Naive B cell (primary cell): ENCODE results near the gene TTLL5. TPM values are rescaled to one million over a fixed set of nuclear protein-coding genes. Genes with fewer than 3 reads are reported as not detected.

ENCODE experiments used
- ATAC-seq, 2 donors: fragments of 150-1000 bp; cut with Tn5 transposase; 2 replicates each; pipeline ENCODE4 v1.10.0; 2021; ENCODE audit warnings: low read depth in 2 of 2, mild to moderate bottlenecking in 2 of 2, moderate library complexity in 2 of 2
- DNase-seq: peaks from one replicate; pipeline ENCODE4 v3.0.0; 2022
- H3K27ac Mint-ChIP-seq, 6 donors: one replicate each; pipeline ENCODE4 v1.8.0; 2020 to 2022; ENCODE audit warnings: mild to moderate bottlenecking in 6 of 6, mixed read lengths in 6 of 6, moderate library complexity in 5 of 6, inconsistent platforms in 2 of 6
- H3K27me3 Mint-ChIP-seq, 3 donors: one replicate each; pipeline ENCODE4 v1.8.0; 2021 to 2022; ENCODE audit warnings: mixed read lengths in 3 of 3, mild to moderate bottlenecking in 1 of 3
- H3K36me3 Mint-ChIP-seq, 2 donors: one replicate each; pipeline ENCODE4 v1.8.0; 2020 to 2022; ENCODE audit warnings: mixed read lengths in 2 of 2, inconsistent platforms in 1 of 2, mild to moderate bottlenecking in 1 of 2
- H3K4me1 Mint-ChIP-seq, 3 donors: one replicate each; pipeline ENCODE4 v1.8.0; 2020 to 2022; ENCODE audit warnings: mixed read lengths in 3 of 3, inconsistent platforms in 1 of 3, mild to moderate bottlenecking in 1 of 3, moderate library complexity in 1 of 3
- H3K4me3 Mint-ChIP-seq, 8 donors: one replicate each; pipeline ENCODE4 v1.8.0; 2020 to 2022; ENCODE audit warnings: mild to moderate bottlenecking in 8 of 8, mixed read lengths in 8 of 8, moderate library complexity in 8 of 8, inconsistent platforms in 2 of 8
- H3K9me3 Mint-ChIP-seq, 7 donors: one replicate each; pipeline ENCODE4 v1.8.0; 2020 to 2022; ENCODE audit warnings: mixed read lengths in 7 of 7, mild to moderate bottlenecking in 5 of 7, inconsistent platforms in 2 of 7, moderate library complexity in 1 of 7
- polyA plus RNA-seq, 6 donors: library from polyadenylated mRNA; unstranded; fragments of 300-500 nt; fragmentation: Illumina TruSeq; gene quantifications; one replicate each; pipeline ENCODE4 v1.2.3, GENCODE V29; 2021; ENCODE audit warnings: low read depth in 6 of 6

The TTLL5 gene
- polyA plus RNA-seq, 6 donors from 2014 or later, result 3.8 to 15.9 (median 9.1) TPM

DNA sequence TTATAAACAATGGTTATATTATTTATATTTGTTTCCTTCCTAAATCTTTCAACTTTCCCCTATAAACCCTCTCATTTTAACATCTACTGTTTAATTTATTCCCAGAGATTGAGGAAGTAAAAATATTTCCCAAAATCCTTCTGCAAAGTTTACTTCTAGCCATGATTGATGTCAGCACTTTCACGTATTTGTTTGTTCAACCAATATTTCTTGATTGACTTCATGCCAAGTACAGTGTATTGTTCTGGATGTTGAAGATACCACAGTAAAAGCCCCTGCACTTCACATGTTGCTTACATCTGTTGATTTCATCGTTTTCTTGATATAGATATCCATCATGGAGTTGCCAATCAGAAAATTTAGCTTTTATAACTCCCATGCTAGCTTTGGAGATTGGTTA is 81.8 kb downstream of the TTLL5 start:
- DNase-seq, result no peak
- no peaks in the 10 kb centered on the region for H3K4me1 Mint-ChIP-seq
- ATAC-seq, result no peak
- peaks cover 5 to 15% (median 8%) of the 10 kb centered on the region in 7 donors for H3K9me3 Mint-ChIP-seq
- H3K36me3 Mint-ChIP-seq, result peaks cover 37 to 43% of the 10 kb centered on the region in 2 donors
- H3K4me3 Mint-ChIP-seq, result no peak overlapping the region
- no peaks in the 10 kb centered on the region for H3K27me3 Mint-ChIP-seq
- H3K27ac Mint-ChIP-seq, result no peak overlapping the region

DNA sequence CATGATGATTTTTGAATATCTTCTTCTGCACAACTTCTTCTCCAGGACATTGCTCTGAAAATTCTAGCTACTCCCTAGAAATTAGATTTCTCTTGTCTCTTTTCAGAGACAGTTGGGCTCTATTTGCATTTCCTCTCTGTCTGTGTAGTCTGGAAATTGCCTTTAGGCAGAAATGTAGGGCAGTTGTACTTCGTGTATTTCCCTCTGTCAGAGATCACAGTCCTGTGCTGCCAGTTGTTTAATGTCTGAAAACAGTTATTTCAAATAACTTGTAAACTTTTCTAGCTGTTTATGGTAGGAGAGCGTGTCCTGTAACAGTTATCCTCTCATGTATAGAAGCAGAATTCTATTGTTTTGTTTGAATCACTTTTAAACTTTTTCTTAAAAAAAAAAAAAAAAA is 86.9 kb downstream of the TTLL5 start:
- DNase-seq, result no peak
- no peak for ATAC-seq
- Mint-ChIP-seq H3K27me3 (no peaks in the 10 kb centered on the region), H3K36me3 (peaks cover 56 to 59% of the 10 kb centered on the region in 2 donors), H3K4me3 (no peak overlapping the region), H3K4me1 (no peaks in the 10 kb centered on the region), H3K27ac (no peak overlapping the region), H3K9me3 (peaks cover 5 to 17% (median 9%) of the 10 kb centered on the region in 7 donors)

DNA sequence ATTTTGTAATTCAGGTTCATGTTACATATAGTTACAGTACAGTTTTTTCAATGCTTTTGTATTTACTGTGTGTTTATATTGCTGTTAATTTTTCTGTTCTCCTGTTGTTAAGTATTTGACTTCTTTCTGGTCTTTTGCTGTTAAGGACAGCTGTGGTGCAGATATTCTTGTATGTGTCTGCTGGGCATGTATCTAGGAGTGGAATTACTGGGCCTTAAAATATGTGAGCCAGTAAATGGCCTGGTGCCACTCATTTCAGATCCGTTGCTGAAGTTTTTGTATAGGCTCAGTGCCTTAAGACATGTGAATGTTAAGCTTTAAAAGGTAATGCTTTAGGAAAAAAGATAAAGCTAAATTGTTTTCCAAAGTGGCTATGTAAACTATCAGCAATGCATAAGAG is 87.3 kb downstream of the TTLL5 start:
- H3K4me1 Mint-ChIP-seq, result no peaks in the 10 kb centered on the region
- ATAC-seq, result no peak
- H3K36me3 Mint-ChIP-seq, result peaks cover 59 to 60% of the 10 kb centered on the region in 2 donors

DNA sequence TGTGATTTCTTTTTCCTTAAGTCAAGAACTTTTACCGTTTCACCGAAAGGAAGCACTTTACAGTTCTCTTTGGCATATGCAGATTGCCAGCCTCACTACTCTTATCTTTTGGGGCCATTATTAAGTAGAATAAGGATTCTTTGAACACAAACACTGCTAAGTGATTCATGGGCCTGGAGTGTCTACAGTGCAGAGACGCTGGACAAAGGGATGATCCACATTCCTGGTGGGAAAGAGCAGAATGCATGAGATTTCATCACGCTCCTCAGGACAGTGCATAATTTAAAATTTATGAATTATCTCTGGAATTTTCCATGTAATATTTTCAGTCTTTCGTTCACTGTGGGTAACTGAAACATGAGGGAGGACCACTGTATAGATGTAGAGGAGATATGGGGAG is 90.2 kb downstream of the TTLL5 start:
- Mint-ChIP-seq H3K27ac (no peak overlapping the region), H3K36me3 (peaks cover 40 to 48% of the 10 kb centered on the region in 2 donors)

More for the DNA sequence above, 87.3 kb downstream of the TTLL5 start:
- no peak overlapping the region for H3K27ac Mint-ChIP-seq
- H3K4me3 Mint-ChIP-seq, result no peak overlapping the region
- H3K9me3 Mint-ChIP-seq, result peaks cover 5 to 17% (median 9%) of the 10 kb centered on the region in 7 donors
- H3K27me3 Mint-ChIP-seq, result no peaks in the 10 kb centered on the region
- no peak for DNase-seq

GRCh38 chr14:75752086-75752485 is 91.0 kb downstream of the TTLL5 start:
- no peak for DNase-seq
- Mint-ChIP-seq H3K9me3 (peaks cover 1 to 11% (median 7%) of the 10 kb centered on the region in 7 donors), H3K36me3 (peaks cover 33 to 41% of the 10 kb centered on the region in 2 donors), H3K4me3 (no peak overlapping the region), H3K4me1 (peaks cover 0 to 6% (median 0%) of the 10 kb centered on the region in 3 donors), H3K27me3 (no peaks in the 10 kb centered on the region), H3K27ac (peak overlapping the region in 1 of 6 donors; percentile 38)
- no peak for ATAC-seq

More for the DNA sequence above, 90.2 kb downstream of the TTLL5 start:
- Mint-ChIP-seq H3K4me3 (no peak overlapping the region), H3K9me3 (peaks cover 5 to 17% (median 9%) of the 10 kb centered on the region in 7 donors), H3K27me3 (no peaks in the 10 kb centered on the region), H3K4me1 (no peaks in the 10 kb centered on the region)
- ATAC-seq (no peak), DNase-seq (no peak)

- Mint-ChIP-seq H3K27me3 (no peaks in the 10 kb centered on the region), H3K36me3 (peaks cover 23 to 39% of the 10 kb centered on the region in 2 donors), H3K27ac (no peak overlapping the region), H3K4me1 (peaks cover 0 to 15% (median 6%) of the 10 kb centered on the region in 3 donors), H3K9me3 (peaks cover 0 to 2% (median 0%) of the 10 kb centered on the region in 7 donors), H3K4me3 (no peak overlapping the region)
- DNase-seq, result no peak
- no peak for ATAC-seq
Measured at GRCh38 chr14:75752907-75753594, 92.0 kb downstream of the TTLL5 start.

- H3K4me1 Mint-ChIP-seq, result peaks cover 0 to 15% (median 6%) of the 10 kb centered on the region in 3 donors
- DNase-seq (no peak), ATAC-seq (no peak)
- no peak overlapping the region for H3K27ac Mint-ChIP-seq
- peaks cover 17 to 34% of the 10 kb centered on the region in 2 donors for H3K36me3 Mint-ChIP-seq
- H3K27me3 Mint-ChIP-seq, result no peaks in the 10 kb centered on the region
- no peak overlapping the region for H3K4me3 Mint-ChIP-seq
- H3K9me3 Mint-ChIP-seq, result no peaks in the 10 kb centered on the region
Measured at GRCh38 chr14:75753696-75754095, 92.7 kb downstream of the TTLL5 start.

DNA sequence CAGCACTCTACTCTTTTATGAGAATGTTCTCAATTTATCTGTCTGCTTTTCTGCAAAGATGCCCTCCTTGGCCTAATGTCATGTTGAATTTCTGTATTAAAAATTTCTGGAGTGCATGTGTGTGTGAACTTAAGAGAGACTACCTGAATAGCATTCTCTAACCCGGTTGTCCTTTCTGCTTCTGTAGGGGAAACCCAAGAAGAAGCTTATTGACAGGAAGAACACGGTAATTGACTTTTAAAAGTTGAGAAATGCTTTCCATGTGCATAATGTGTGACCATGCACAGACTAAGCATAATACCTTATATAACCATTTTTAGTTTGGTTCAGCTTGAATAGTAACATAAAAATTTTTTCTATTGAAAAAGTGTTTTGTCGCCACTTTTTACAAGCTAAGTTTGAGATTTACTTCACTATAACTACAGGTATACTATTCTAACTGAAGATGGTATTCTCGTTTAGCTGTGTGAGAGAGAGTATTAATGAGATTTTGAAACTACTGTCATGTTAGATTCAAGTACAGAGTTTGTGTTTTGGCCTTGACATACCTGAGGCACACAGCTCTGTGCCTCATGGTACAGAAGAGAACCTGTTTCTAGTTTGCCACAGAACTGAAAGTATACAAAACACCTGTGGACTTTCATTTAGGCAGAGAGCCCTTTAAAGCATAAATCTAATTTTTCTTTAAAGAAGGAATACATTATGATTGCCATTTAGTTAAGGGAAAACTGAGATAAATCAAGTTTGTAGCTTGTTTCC is 96.8 kb downstream of the TTLL5 start:
- Mint-ChIP-seq H3K9me3 (no peaks in the 10 kb centered on the region), H3K27me3 (no peaks in the 10 kb centered on the region), H3K36me3 (peaks cover 9 to 26% of the 10 kb centered on the region in 2 donors), H3K4me1 (peaks cover 0 to 15% (median 6%) of the 10 kb centered on the region in 3 donors), H3K27ac (peak overlapping the region in 1 of 6 donors; percentile 89), H3K4me3 (peak overlapping the region in 4 of 8 donors; percentile 8 to 49 (median 20))
- ATAC-seq, result peak in 1 of 2 donors; percentile 37
- peak; percentile 1 for DNase-seq

DNA sequence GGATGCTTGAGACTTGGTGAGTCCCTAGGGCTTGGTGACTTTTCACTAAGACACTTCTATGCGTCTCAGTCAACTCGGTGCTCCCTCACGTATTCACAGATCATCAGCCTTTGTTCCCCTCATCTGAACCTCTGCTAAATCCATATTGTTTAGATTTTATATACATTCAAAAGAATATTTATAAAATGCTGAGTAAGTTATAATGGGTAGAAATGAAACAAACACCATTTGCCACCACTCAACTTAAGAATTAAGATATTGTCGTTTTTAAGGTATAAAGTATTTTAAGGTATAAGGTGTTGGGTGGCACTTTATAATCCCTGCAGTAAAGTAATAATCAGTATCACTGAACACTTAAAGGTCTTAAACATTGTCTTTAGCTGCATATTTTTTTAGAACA is 103.0 kb downstream of the TTLL5 start:
- H3K9me3 Mint-ChIP-seq, result no peaks in the 10 kb centered on the region

GRCh38 chr14:75769047-75769685 is 108.1 kb downstream of the TTLL5 start:
- DNase-seq (no peak), ATAC-seq (no peak)
- Mint-ChIP-seq H3K27me3 (no peaks in the 10 kb centered on the region), H3K27ac (no peak overlapping the region), H3K36me3 (peaks cover under 1 to 2% of the 10 kb centered on the region in 2 donors), H3K4me1 (no peaks in the 10 kb centered on the region), H3K9me3 (no peaks in the 10 kb centered on the region), H3K4me3 (no peak overlapping the region)

More for the DNA sequence above, 103.0 kb downstream of the TTLL5 start:
- DNase-seq (no peak), ATAC-seq (no peak)
- no peak overlapping the region for H3K27ac Mint-ChIP-seq
- no peak overlapping the region for H3K4me3 Mint-ChIP-seq
- no peaks in the 10 kb centered on the region for H3K36me3 Mint-ChIP-seq
- H3K27me3 Mint-ChIP-seq, result no peaks in the 10 kb centered on the region
- H3K4me1 Mint-ChIP-seq, result no peaks in the 10 kb centered on the region

DNA sequence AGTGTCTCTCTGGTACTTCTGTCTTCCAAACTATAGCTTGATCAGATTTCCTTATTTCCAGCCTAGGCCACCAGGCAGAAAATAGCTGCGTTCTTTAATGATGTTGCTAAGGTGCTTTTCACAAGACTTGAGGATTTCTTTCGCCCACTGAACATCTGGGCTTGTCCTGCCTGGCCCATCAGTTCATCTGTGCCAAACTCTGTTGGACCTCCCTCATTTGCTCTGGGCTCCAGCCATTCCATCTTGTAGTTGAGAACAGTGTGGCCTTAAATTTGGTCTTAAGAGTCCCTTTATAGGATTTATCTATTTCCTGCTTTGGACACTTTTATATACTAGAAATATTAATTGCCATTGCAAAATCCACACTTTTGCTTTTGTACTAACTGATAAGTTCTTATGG is 109.6 kb downstream of the TTLL5 start:
- Mint-ChIP-seq H3K9me3 (no peaks in the 10 kb centered on the region), H3K4me1 (no peaks in the 10 kb centered on the region), H3K27ac (no peak overlapping the region), H3K36me3 (peaks cover 13 to 16% of the 10 kb centered on the region in 2 donors), H3K27me3 (no peaks in the 10 kb centered on the region), H3K4me3 (no peak overlapping the region)
- DNase-seq (no peak), ATAC-seq (no peak)

DNA sequence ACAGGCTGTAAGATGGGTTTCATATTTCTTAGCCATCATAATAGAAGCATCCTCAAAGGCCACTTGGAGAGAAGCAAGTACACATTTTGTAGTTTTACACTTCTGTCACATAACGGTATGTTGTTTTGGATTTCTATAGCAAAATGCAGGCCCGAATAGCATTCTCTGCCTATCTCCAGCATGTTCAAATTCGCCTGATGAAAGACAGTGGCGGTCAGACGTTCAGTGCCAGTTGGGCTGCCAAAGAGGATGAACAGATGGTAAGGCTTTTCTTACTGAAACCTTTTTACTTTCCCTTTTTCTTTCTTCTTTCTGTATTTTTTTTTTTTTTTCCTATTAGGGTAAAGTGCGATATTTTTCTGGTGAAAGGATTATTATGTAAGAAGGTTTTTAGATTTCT is 110.5 kb downstream of the TTLL5 start:
- no peak overlapping the region for H3K4me3 Mint-ChIP-seq
- H3K9me3 Mint-ChIP-seq, result no peaks in the 10 kb centered on the region
- ATAC-seq (no peak), DNase-seq (no peak)
- H3K27me3 Mint-ChIP-seq, result no peaks in the 10 kb centered on the region
- peaks cover 16 to 21% of the 10 kb centered on the region in 2 donors for H3K36me3 Mint-ChIP-seq
- no peaks in the 10 kb centered on the region for H3K4me1 Mint-ChIP-seq
- no peak overlapping the region for H3K27ac Mint-ChIP-seq

- H3K27me3 Mint-ChIP-seq, result no peaks in the 10 kb centered on the region
- H3K9me3 Mint-ChIP-seq, result no peaks in the 10 kb centered on the region
- no peaks in the 10 kb centered on the region for H3K4me1 Mint-ChIP-seq
- H3K27ac Mint-ChIP-seq, result no peak overlapping the region
- DNase-seq (no peak), ATAC-seq (no peak)
- H3K4me3 Mint-ChIP-seq, result no peak overlapping the region
- H3K36me3 Mint-ChIP-seq, result peaks cover 16 to 23% of the 10 kb centered on the region in 2 donors
Measured at GRCh38 chr14:75773046-75773445, 112.0 kb downstream of the TTLL5 start.
